HEK293T (cell line): Measurements from ENCODE around the gene C2CD5.

Experiments used
- ARNT ChIP-seq: fragments of 450-650 bp; IDR thresholded peaks from 2 replicates; pipeline ENCODE4 v1.6.1; 2017; ENCODE audit warnings: mild to moderate bottlenecking
- BHLHE40 ChIP-seq: fragments of 450-650 bp; IDR thresholded peaks from 2 replicates; pipeline ENCODE4 v1.6.1; 2016; ENCODE audit warnings: mild to moderate bottlenecking, moderate library complexity, borderline replicate concordance
- ELF4 ChIP-seq: fragments of 450-650 bp; IDR thresholded peaks from 2 replicates; pipeline ENCODE4 v1.6.1; 2017; ENCODE audit warnings: antibody characterized with exemption
- L3MBTL2 ChIP-seq: fragments of 450-650 bp; conservative IDR thresholded peaks from 2 replicates; pipeline ENCODE4 v1.6.1; 2016; ENCODE audit warnings: mild to moderate bottlenecking
- SUZ12 ChIP-seq: fragments of 450-650 bp; IDR thresholded peaks from 2 replicates; pipeline ENCODE4 v1.6.1; 2016; ENCODE audit warnings: mild to moderate bottlenecking
- ZNF384 ChIP-seq: fragments of 450-650 bp; IDR thresholded peaks from 2 replicates; pipeline ENCODE4 v1.6.1; 2016

- no peak for TF ChIP-seq SUZ12
- no peak for TF ChIP-seq L3MBTL2
- TF ChIP-seq BHLHE40, result no peak
- no peak for TF ChIP-seq ELF4
- TF ChIP-seq ZNF384, result no peak
- TF ChIP-seq ARNT, result no peak
Measured at GRCh38 chr12:22526836-22527235, 17.5 kb downstream of the C2CD5 start.
